ENCODE measurements around the gene CERT1.

DNA sequence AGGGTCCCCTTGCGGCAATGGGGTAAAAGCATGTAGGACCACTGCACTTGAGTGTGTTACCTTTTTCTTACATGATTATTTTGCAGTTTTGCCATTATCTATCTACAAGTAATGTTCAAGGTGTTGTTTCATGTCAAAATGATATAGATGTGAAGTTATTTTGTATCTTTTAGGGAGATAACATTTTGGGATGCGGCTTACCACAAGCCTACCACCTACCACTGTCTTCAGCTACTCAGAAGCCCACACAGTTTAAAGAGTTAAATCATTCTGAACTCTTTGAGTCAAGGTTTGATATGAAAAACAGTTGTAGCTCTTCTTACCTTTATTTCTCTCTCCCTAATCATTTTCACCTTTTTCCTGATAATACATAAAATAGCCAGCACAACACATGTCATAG is 19.8 kb downstream of the CERT1 start:
- TF ChIP-seq EP300 (IDR thresholded peaks at IDR 0.05): no peak
- TF ChIP-seq, protein P1, sequence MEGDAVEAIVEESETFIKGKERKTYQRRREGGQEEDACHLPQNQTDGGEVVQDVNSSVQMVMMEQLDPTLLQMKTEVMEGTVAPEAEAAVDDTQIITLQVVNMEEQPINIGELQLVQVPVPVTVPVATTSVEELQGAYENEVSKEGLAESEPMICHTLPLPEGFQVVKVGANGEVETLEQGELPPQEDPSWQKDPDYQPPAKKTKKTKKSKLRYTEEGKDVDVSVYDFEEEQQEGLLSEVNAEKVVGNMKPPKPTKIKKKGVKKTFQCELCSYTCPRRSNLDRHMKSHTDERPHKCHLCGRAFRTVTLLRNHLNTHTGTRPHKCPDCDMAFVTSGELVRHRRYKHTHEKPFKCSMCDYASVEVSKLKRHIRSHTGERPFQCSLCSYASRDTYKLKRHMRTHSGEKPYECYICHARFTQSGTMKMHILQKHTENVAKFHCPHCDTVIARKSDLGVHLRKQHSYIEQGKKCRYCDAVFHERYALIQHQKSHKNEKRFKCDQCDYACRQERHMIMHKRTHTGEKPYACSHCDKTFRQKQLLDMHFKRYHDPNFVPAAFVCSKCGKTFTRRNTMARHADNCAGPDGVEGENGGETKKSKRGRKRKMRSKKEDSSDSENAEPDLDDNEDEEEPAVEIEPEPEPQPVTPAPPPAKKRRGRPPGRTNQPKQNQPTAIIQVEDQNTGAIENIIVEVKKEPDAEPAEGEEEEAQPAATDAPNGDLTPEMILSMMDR (IDR thresholded peaks at IDR 0.05): no peak
